Measurements from ENCODE around the gene MYO1D. TPM values are rescaled to one million over a fixed set of nuclear protein-coding genes. Genes with fewer than 3 reads are reported as not detected.

Gene MYO1D
- total RNA-seq, 1 donor from 2014 or later, result 5.5 TPM

- Histone ChIP-seq H3K27me3 (ENCODE audit: low read depth) (no peaks in the 10 kb centered on the region), H3K4me1 (no peaks in the 10 kb centered on the region), H3K27ac (replicated peaks) (no peak overlapping the region), H3K4me3 (no peak overlapping the region), H3K36me3 (no peaks in the 10 kb centered on the region), H3K9me3 (replicated peaks) (no peaks in the 10 kb centered on the region)
- no peak for DNase-seq
- TF ChIP-seq CTCF (IDR thresholded peaks at IDR 0.05; ENCODE audit: borderline replicate concordance), result no peak
- intact Hi-C loops (cut with micrococcal nuclease), result no loop called here
Measured at GRCh38 chr17:32793841-32794240, 83.1 kb downstream of the MYO1D start.

- Histone ChIP-seq H3K4me1 (no peaks in the 10 kb centered on the region), H3K27me3 (ENCODE audit: low read depth) (no peaks in the 10 kb centered on the region), H3K36me3 (no peaks in the 10 kb centered on the region), H3K4me3 (no peak overlapping the region), H3K9me3 (replicated peaks) (no peaks in the 10 kb centered on the region), H3K27ac (replicated peaks) (no peak overlapping the region)
- intact Hi-C loops (cut with micrococcal nuclease), result no loop called here
- TF ChIP-seq CTCF (IDR thresholded peaks at IDR 0.05; ENCODE audit: borderline replicate concordance), result no peak
- DNase-seq, result no peak
Measured at GRCh38 chr17:32792207-32792606, 84.7 kb downstream of the MYO1D start.

DNA sequence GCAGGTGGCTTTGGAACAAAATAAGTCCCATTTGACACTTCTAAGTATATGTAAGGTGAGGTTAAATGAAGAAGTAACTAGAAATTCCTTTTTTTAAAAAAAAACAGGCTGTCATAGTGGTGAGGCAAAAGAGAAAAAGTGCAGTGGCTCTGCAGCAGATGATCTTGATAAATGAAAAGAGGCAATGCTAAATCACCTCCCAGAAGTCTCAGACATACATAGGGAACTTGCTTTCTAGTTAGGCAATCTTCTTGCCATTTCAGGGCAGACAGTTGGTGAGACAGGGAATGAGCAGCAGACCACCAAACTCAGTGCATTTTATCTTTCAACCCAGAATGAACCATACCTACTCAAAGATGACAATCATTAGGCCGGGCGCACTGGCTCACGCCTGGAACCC lies 90.8 kb downstream of the MYO1D start:
- TF ChIP-seq CTCF (IDR thresholded peaks at IDR 0.05; ENCODE audit: borderline replicate concordance), result no peak

DNA sequence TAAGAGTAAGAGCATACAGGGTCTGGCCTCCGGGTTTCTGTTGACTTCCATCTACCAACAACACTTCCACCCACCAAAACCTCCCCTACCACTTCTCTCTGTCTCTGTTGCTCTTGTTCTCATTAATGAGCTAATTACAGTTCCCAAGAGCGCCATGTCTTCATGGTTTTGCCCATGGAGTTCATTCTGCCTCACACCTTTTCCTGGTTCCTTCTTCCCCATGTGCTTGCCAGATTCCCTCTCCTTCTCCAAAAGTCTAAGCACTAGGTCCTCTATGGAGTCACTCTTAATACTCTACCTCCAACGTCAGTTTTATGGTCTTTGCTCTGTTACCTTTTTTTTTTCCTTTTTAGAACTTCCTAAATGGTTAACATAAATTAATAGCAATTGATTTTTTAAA lies 92.8 kb downstream of the MYO1D start:
- Histone ChIP-seq H3K9me3 (replicated peaks) (no peaks in the 10 kb centered on the region), H3K36me3 (no peaks in the 10 kb centered on the region), H3K4me1 (no peaks in the 10 kb centered on the region), H3K4me3 (no peak overlapping the region), H3K27ac (replicated peaks) (no peak overlapping the region), H3K27me3 (ENCODE audit: low read depth) (no peaks in the 10 kb centered on the region)
- DNase-seq, result no peak
- TF ChIP-seq CTCF (IDR thresholded peaks at IDR 0.05; ENCODE audit: borderline replicate concordance), result no peak
- intact Hi-C loops (cut with micrococcal nuclease), result loop anchor here (5.0 to 10.0 kb wide), 2 partner anchors 93 to 131 kb away; partner anchors contain the start of gene MYO1D

More for the DNA sequence above, 90.8 kb downstream of the MYO1D start:
- Histone ChIP-seq H3K4me3 (no peak overlapping the region), H3K27me3 (ENCODE audit: low read depth) (no peaks in the 10 kb centered on the region), H3K4me1 (no peaks in the 10 kb centered on the region), H3K36me3 (no peaks in the 10 kb centered on the region), H3K27ac (replicated peaks) (no peak overlapping the region), H3K9me3 (replicated peaks) (no peaks in the 10 kb centered on the region)
- no peak for DNase-seq
- intact Hi-C loops (cut with micrococcal nuclease), result loop anchor here (10.0 kb wide), 1 partner anchor 129 kb away; no protein-coding TSS in a partner anchor

GRCh38 chr17:32783602-32784001 lies 93.3 kb downstream of the MYO1D start:
- TF ChIP-seq CTCF (IDR thresholded peaks at IDR 0.05; ENCODE audit: borderline replicate concordance), result peak; percentile 85
- no peak overlapping the region for H3K27ac ChIP-seq (replicated peaks)
- no peaks in the 10 kb centered on the region for H3K4me1 ChIP-seq
- H3K36me3 ChIP-seq, result no peaks in the 10 kb centered on the region
- no peaks in the 10 kb centered on the region for H3K27me3 ChIP-seq (ENCODE audit: low read depth)
- H3K4me3 ChIP-seq, result no peak overlapping the region
- no peak for DNase-seq
- H3K9me3 ChIP-seq (replicated peaks), result no peaks in the 10 kb centered on the region
- intact Hi-C loops (cut with micrococcal nuclease), result loop anchor here (5.0 to 10.0 kb wide), 2 partner anchors 94 to 131 kb away; partner anchors contain the start of gene MYO1D

Data from left ventricle myocardium inferior (tissue), 1 donor.